ENCODE data around the gene SPTBN5.

The SPTBN5 gene

DNA sequence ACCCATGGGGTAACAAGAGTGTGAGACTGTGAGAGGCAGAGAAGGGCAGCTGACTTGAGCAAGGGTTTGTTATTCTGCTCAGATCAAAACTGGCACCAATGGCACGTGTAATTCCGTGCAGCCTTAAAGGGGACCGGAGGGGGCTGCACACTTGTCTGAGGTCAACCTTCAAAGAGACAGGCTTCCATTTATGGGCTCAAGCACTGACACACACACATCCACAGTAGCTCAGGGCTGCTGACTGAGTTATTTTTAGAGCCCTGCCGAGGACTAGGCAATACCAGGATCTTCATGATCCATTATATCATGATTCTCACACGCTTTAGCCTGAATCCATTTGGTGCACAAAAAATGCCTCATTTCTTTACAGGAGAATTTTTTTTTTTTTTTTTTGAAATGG, 20.6 kb upstream of the SPTBN5 start:
- H3K4me3 ChIP-seq (replicated peaks in 1 of 2; ENCODE audit: low read depth in 2 of 2, low read length in 2 of 2), result no peak overlapping the region
- no peak for DNase-seq (ENCODE audit: low read depth in 2 of 2)
- TF ChIP-seq, protein P1, sequence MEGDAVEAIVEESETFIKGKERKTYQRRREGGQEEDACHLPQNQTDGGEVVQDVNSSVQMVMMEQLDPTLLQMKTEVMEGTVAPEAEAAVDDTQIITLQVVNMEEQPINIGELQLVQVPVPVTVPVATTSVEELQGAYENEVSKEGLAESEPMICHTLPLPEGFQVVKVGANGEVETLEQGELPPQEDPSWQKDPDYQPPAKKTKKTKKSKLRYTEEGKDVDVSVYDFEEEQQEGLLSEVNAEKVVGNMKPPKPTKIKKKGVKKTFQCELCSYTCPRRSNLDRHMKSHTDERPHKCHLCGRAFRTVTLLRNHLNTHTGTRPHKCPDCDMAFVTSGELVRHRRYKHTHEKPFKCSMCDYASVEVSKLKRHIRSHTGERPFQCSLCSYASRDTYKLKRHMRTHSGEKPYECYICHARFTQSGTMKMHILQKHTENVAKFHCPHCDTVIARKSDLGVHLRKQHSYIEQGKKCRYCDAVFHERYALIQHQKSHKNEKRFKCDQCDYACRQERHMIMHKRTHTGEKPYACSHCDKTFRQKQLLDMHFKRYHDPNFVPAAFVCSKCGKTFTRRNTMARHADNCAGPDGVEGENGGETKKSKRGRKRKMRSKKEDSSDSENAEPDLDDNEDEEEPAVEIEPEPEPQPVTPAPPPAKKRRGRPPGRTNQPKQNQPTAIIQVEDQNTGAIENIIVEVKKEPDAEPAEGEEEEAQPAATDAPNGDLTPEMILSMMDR (IDR thresholded peaks at IDR 0.05; ENCODE audit: low read depth, low read length), result no peak

DNA sequence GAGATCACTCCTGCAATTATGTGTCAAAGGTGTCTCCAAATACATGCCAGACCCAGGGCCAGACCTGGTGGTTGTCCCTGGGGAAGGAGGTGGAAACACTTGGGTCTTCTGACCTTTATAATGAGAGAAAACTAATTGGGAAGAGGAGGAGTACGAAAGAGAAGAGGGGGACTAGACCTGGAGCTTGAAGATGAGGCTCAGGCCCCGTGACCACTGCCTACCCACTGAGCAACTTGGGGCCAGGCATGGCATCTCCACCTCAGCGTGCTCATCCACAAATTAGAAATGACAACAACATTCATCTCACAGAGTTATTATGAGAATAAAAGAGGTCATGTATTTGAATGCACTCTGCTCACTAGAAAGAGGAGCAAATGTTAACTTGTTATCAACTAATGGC, 19.4 kb upstream of the SPTBN5 start:
- TF ChIP-seq, protein P1 (IDR thresholded peaks at IDR 0.05; ENCODE audit: low read depth, low read length), result no peak
- H3K4me3 ChIP-seq (replicated peaks in 1 of 2; ENCODE audit: low read depth in 2 of 2, low read length in 2 of 2), result no peak overlapping the region
- DNase-seq (ENCODE audit: low read depth in 2 of 2), result no peak

DNA sequence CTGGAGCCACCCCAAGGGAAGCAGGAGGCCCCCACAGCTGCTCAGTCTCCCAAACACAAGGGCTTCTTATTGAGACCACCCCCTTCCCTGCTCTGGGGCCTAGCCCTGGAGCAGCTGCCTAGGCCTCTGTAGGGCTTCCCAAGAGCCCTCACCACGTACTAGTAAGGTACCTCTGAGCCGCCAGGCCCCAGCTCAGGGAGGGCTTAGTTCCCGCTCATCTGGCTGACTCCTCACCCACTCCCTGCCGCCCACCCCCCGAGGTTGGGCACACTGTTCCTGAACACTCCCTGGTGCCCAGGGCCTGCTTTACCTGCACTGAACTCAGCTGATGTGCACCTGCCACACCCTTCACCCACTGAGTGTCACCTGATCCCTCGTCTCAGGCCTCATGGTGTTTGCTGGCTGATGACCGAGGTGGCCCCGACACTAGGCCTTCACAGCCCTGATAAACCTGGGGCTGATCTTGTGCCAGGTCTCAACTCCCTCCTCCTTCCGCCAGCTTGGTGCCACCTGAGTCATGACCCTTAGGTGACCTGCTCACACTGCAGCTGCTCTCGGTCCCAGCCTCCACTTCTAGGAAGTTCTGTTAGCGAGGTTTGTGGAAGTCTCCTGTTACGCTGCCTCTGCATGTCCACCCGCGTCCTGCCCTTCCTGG, 18.0 kb upstream of the SPTBN5 start:
- H3K4me3 ChIP-seq (replicated peaks in 1 of 2; ENCODE audit: low read depth in 2 of 2, low read length in 2 of 2), result no peak overlapping the region
- TF ChIP-seq, protein P1 (IDR thresholded peaks at IDR 0.05; ENCODE audit: low read depth, low read length), result no peak
- DNase-seq (ENCODE audit: low read depth in 2 of 2), result no peak

DNA sequence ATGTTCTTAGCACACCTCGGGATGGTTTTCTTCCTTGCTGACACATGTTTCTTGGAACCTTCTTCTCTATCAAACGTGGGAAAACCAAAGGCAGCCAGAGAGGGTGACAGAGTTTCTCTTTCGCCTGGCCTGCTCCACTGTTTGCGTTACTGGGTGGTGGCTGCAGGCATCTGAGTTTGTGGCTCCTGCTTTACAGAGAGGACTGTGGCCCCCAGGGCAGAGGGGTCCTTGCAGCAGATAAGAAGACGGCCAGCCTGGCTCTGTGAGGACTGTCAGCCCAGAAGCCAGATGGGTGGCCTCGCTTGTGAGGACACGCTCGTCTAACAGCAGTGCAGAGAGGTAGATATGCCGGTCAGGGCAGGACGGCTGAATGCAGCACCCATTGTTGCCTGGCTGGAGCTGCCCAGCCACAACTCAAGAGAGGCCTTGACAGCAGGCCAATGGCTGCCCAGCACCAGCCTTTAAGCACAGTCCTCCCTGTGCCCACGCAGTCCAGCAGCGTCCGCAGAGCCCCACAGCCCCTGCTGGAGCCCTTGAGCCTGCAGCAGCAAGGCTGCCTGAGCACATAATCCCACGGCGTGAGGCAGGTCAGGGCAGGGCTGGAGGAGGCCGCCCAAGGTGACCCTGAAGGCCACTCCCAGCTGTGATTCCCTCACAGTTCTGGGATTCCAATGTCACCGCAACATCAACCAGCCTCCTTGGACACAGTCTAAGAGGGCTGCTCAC, 15.0 kb upstream of the SPTBN5 start:
- TF ChIP-seq, protein P1 (IDR thresholded peaks at IDR 0.05; ENCODE audit: low read depth, low read length), result no peak
- no peak for DNase-seq (ENCODE audit: low read depth in 2 of 2)
- H3K4me3 ChIP-seq (replicated peaks in 1 of 2; ENCODE audit: low read depth in 2 of 2, low read length in 2 of 2), result no peak overlapping the region

DNA sequence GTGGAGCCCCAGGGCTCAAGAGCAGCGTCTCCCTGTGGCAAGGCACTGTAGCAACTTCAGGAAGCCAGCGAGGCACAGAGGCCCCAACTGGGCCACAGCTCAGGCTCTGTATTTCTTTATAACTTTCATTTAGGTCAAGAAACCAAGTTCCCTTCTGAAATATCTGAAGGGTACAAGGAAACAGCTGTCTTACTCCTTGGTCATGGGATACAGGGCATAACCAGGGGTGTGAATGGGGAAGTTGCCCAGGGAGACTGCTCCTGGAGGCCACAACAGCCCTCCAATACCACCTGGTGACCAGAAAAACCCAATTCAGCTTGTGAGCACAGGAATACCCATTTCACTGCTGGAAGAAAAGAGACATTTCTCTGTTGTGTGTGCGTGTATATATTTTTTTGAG, 13.3 kb upstream of the SPTBN5 start:
- no peak overlapping the region for H3K4me3 ChIP-seq (replicated peaks in 1 of 2; ENCODE audit: low read depth in 2 of 2, low read length in 2 of 2)
- TF ChIP-seq, protein P1 (IDR thresholded peaks at IDR 0.05; ENCODE audit: low read depth, low read length), result no peak
- DNase-seq (ENCODE audit: low read depth in 2 of 2), result no peak

DNA sequence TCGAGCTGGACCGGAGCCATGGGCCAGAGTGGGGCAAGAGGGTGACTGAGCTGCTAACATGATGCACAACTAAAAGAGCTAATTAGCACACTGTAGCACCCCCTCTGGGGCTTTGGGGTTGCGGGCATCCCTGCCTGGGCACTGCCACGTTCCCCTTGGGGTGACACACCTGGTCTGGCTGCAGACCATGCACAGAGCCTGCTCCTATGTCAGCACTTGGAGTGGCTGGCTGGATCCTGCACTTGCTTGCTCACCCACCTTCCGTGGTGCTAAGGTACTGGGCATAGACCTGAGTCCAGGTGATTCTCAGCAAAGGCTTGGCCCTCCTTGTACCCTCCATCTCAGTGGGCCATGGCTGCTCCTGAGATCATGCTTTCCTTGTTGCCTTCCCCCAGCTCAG, 12.8 kb upstream of the SPTBN5 start:
- no peak overlapping the region for H3K4me3 ChIP-seq (replicated peaks in 1 of 2; ENCODE audit: low read depth in 2 of 2, low read length in 2 of 2)
- no peak for DNase-seq (ENCODE audit: low read depth in 2 of 2)
- TF ChIP-seq, protein P1 (IDR thresholded peaks at IDR 0.05; ENCODE audit: low read depth, low read length), result no peak
